Nephron (organoid): ENCODE data around the gene PKDREJ.
A peak's percentile ranks its signal among the peaks of the same experiment; 100 is the strongest.
"Not testable (repeated sequence)": the region's sequence is repeated elsewhere in the genome, so short reads cannot be mapped to it uniquely, and the experiment has no call there.

Experiments used
- H3K27ac Mint-ChIP-seq, 3 experiments: 2 replicates each; pipeline ENCODE4 v1.8.0; 2020; ENCODE audit warnings: mixed read lengths in 3 of 3, mild to moderate bottlenecking in 2 of 3, moderate library complexity in 1 of 3
- H3K27me3 Mint-ChIP-seq: 2 replicates; pipeline ENCODE4 v1.8.0; 2021; ENCODE audit warnings: low read depth, mild to moderate bottlenecking, moderate library complexity, mixed read lengths
- H3K36me3 Mint-ChIP-seq: 2 replicates; pipeline ENCODE4 v1.8.0; 2020; ENCODE audit warnings: low read depth, mixed read lengths
- H3K4me1 Mint-ChIP-seq: 2 replicates; pipeline ENCODE4 v1.8.0; 2020; ENCODE audit warnings: mixed read lengths
- H3K4me3 Mint-ChIP-seq, 3 experiments: 2 replicates each; pipeline ENCODE4 v1.8.0; 2020; ENCODE audit warnings: mild to moderate bottlenecking in 3 of 3, mixed read lengths in 3 of 3, moderate library complexity in 2 of 3
- H3K9me3 Mint-ChIP-seq: 2 replicates; pipeline ENCODE4 v1.8.0; 2020; ENCODE audit warnings: mixed read lengths
- TF ChIP-seq, protein P1 (sequence below), 3 experiments: fragments of 200-600 bp; sonication (generic); IDR thresholded peaks; one replicate each; pipeline ENCODE4 v1.5.0; 2021; ENCODE audit warnings: antibody characterized with exemption in 3 of 3; ENCODE audit not compliant: unreplicated experiment in 3 of 3

PKDREJ gene

DNA sequence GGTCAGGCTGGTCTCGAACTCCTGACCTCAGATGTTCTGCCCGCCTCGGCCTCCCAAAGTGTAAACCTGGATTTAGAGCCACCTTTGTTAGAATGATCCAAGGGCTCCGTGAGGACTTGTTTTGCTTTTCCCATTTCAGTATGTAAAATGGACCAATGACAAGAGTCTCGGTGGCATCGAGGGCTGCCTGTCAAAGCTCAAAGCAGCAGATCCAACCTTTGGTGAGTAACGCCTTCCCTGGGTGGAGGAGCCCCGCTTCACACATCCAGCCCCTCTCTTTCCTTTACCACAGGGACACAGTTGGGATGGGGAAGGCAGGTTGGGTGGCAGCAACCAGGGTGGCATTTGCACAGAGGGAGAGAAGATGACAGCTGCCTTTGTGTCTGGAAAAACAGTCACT, 9.1 kb upstream of the PKDREJ start:
- Mint-ChIP-seq H3K27me3 (peaks cover 3% of the 10 kb centered on the region), H3K36me3 (peaks cover 39% of the 10 kb centered on the region), H3K4me3 (no peak overlapping the region), H3K9me3 (no peaks in the 10 kb centered on the region), H3K4me1 (peaks cover 4% of the 10 kb centered on the region), H3K27ac (no peak overlapping the region)
- TF ChIP-seq, protein P1, sequence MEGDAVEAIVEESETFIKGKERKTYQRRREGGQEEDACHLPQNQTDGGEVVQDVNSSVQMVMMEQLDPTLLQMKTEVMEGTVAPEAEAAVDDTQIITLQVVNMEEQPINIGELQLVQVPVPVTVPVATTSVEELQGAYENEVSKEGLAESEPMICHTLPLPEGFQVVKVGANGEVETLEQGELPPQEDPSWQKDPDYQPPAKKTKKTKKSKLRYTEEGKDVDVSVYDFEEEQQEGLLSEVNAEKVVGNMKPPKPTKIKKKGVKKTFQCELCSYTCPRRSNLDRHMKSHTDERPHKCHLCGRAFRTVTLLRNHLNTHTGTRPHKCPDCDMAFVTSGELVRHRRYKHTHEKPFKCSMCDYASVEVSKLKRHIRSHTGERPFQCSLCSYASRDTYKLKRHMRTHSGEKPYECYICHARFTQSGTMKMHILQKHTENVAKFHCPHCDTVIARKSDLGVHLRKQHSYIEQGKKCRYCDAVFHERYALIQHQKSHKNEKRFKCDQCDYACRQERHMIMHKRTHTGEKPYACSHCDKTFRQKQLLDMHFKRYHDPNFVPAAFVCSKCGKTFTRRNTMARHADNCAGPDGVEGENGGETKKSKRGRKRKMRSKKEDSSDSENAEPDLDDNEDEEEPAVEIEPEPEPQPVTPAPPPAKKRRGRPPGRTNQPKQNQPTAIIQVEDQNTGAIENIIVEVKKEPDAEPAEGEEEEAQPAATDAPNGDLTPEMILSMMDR (IDR thresholded peaks at IDR 0.05; ENCODE audit: unreplicated experiment in 3 of 3) = no peak

DNA sequence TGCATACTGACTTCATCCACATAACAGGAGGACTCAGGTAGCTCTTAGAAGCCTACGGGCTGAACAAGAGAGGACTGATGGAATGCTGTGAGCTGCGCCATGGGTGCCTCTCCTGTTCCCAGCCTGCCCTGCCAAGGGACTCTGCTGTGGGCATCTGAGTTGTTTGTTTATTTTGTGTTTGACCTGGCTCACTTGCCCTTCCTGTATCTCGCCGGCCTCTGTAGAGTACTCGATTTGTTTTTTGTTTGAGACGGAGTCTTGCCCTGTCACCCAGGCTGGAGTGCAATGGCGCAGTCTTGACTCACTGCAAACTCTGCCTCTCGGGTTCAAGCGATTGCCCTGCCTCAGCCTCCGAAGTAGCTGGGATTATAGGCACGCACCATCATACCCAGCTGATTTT, 6.4 kb upstream of the PKDREJ start:
- Mint-ChIP-seq H3K4me1 (peaks cover 6% of the 10 kb centered on the region), H3K27ac (peak overlapping the region in 1 of 3 experiments; percentile 63), H3K36me3 (peaks cover 28% of the 10 kb centered on the region), H3K4me3 (peak overlapping the region; percentile 77 to 96 (median 96)), H3K9me3 (peaks cover 13% of the 10 kb centered on the region), H3K27me3 (peaks cover 26% of the 10 kb centered on the region)
- TF ChIP-seq, protein P1 (IDR thresholded peaks at IDR 0.05; ENCODE audit: unreplicated experiment in 3 of 3) = no peak

DNA sequence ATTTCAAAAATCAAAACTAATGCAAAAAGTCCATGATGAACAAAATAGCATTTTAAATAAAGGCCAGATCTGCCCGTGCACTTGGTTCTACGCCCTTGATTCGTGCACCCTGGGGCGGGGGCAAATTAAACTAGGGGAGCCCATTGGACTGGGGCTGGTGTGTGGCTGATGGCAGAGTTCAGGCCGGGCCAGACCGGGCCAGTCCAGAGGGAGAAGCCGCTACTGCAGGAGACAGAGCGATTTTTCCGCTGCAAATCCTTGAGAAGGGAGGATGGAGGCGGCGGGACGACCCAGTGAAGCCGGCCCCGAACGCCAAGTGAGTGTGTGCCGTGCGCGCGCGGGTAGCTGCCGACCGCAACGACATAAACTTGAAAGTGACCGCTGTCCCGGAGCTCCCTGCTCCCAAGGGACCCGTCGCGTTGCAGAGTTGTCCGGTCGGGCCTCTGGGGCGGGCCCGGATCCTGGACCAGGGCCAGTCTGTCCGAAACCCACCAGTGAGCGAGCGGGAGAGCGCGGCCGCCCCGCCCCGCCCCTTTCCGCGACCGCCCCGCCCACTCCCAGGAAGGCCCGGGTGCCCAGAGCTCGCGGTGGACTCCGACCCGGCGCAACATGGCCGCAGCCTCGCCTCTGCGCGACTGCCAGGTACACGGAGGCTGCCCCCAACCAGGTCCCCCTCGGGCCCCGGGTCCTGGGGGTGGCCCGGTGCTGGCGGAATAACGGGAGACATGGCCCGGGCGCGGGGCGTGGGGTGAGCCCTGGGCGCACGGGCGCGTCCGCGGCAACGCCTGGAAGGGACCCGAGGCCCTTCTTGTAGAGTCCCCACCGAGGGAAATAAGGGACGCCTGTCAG, 4.5 kb upstream of the PKDREJ start, which contains the start of gene TTC38:
Gene TTC38 (plus strand): TSS at position 578 of the 849 bp plus-strand sequence. CDS start 32 bp downstream, at position 610.
- H3K4me1 Mint-ChIP-seq = peaks cover 6% of the 10 kb centered on the region
- TF ChIP-seq, protein P1 (IDR thresholded peaks at IDR 0.05; ENCODE audit: unreplicated experiment in 3 of 3) = no peak
- peaks cover 42% of the 10 kb centered on the region for H3K27me3 Mint-ChIP-seq
- H3K27ac Mint-ChIP-seq = peak within 1 kb of the TSS; percentile 69 to 85 (median 75)
- peak within 1 kb of the TSS; percentile 95 to 96 (median 96) for H3K4me3 Mint-ChIP-seq
- peaks cover 27% of the 10 kb centered on the region for H3K9me3 Mint-ChIP-seq
- peaks cover 29% of the 10 kb centered on the region for H3K36me3 Mint-ChIP-seq

DNA sequence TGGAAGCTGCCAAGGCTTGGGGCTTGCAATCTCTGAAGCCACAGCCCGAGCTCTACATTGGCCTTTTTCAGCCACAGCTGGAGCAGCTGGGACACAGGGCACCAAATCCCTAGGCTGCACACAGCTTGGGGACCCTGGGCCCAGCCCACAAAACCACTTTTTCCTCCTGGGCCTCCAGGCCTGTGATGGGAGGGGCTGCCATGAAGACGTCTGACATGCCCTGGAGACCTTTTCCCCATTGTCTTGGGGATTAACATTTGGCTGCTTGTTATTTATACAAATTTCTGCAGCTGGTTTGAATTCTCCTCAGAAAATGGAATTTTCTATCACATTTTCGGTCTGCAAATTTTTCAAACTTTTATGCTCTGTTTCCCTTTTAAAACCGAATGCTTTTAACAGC, 2.5 kb upstream of the PKDREJ start:
- peaks cover 39% of the 10 kb centered on the region for H3K36me3 Mint-ChIP-seq
- not testable (repeated sequence) for H3K27ac Mint-ChIP-seq, H3K4me1 Mint-ChIP-seq
- peak overlapping the region in 1 of 3 experiments; percentile 6 for H3K4me3 Mint-ChIP-seq
- H3K9me3 Mint-ChIP-seq = peaks cover 45% of the 10 kb centered on the region
- H3K27me3 Mint-ChIP-seq = peaks cover 62% of the 10 kb centered on the region

DNA sequence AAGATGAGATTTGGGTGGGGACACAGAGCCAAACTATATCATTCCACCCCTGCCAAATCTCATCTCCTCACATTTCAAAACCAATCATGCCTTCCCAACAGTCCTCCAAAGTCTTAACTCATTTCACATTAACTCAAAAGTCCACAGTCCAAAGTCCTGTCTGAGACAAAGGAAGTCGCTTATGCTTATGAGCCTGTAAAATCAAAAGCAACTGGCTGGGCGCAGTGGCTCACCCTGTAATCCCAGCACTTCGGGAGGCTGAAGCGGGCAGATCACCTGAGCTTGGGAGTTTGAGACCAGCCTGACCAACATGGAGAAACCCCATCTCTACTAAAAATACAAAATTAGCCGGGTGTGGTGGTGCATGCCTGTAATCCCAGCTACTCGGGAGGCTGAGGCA, 1.4 kb upstream of the PKDREJ start:
- peaks cover 73% of the 10 kb centered on the region for H3K27me3 Mint-ChIP-seq

DNA sequence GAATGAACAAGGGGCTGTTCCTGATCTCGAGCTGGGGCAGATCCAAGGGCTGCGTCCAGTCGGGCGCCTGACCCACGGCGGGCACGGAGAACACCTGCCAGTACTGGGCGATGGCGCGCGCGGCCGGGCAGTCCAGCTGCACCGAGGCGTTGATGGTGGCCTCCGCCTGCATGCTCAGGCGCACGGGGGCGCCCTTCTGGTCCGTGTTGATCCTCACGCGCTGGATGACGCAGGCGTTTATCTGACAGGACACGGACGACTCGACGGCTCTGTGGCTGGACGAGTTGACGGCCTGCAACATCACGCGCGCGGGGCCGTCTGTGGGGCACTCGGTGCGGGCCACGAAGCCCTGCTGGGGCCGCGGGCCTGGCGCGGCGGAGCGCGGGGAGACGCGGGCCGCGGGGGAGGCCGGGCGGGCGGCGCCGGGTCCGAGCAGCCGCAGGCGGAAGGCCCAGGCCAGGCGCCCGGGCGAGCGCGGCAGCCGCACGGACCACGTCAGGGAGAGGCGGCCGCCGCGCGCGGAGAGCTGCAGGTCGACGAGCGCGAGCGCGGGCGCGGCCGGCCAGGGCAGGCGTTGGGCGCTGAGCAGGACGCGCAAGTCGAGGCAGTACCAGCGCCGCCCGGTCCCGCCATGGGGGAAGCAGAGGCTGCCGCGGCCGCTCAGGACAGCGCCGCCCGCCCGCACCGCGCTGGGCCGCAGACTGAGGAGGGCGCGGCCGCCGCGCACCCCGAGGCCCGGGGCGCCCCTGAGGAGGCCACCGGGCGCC, 511 bp downstream of the PKDREJ start:
- TF ChIP-seq, protein P1 (IDR thresholded peaks at IDR 0.05; ENCODE audit: unreplicated experiment in 3 of 3) = no peak
- Mint-ChIP-seq H3K27ac (no peak overlapping the region), H3K36me3 (peaks cover 32% of the 10 kb centered on the region), H3K4me1 (peaks cover 6% of the 10 kb centered on the region), H3K9me3 (peaks cover 72% of the 10 kb centered on the region), H3K27me3 (peaks cover 83% of the 10 kb centered on the region), H3K4me3 (no peak overlapping the region)

More for the DNA sequence above, 1.4 kb upstream of the PKDREJ start:
- Mint-ChIP-seq H3K36me3 (peaks cover 33% of the 10 kb centered on the region), H3K27ac (peak overlapping the region in 1 of 3 experiments; percentile 56), H3K4me3 (peak overlapping the region; percentile 34 to 65 (median 36)), H3K9me3 (peaks cover 55% of the 10 kb centered on the region)
- H3K4me1 Mint-ChIP-seq = not testable (repeated sequence)
